GM15510 (cell line): ENCODE data around the gene FAM47E.

Experiments
- POLR2A ChIP-seq: IDR thresholded peaks from 3 replicates; pipeline ENCODE4 v1.6.1; 2011; ENCODE audit warnings: borderline replicate concordance; ENCODE audit not compliant: insufficient read length; ENCODE audit errors: extremely low read depth

FAM47E gene

DNA sequence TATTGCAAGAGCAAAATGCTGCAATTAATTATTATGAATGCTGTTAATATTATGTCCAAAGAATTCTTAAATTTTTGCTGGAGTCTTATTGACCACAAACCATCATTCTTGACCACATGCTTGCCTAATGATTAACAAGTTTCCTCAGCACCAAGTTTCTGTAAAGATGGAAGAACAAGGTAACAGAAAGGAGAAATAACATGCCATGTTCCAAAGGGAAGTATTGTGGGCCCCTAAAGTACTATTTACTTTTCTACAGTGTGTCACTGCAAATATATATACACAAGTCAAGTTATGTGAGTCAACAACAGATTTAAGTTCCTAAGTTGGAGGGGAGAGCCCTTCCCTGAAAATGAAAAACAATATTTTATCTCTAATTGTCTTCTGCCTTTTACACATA is 20.6 kb downstream of the FAM47E start:
- TF ChIP-seq POLR2A: no peak

DNA sequence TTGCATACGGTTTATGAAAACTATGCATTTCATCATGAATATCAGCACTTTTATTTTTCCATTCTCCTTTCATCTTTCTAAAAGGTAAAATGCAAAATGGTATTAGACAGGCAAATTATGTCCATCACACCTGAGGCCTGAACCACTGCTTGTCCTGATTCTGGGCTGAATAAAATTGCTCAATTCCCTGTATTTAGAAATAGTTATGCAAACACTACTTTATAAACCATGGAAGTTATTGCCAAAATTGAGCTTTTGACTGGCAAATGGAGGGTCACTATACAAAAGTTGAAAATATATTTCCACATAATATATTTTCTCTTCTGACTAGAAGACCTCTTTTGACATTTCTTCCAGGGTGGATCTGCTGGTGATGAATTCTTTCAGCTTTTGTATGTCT is 21.1 kb downstream of the FAM47E start:
- TF ChIP-seq POLR2A: no peak

DNA sequence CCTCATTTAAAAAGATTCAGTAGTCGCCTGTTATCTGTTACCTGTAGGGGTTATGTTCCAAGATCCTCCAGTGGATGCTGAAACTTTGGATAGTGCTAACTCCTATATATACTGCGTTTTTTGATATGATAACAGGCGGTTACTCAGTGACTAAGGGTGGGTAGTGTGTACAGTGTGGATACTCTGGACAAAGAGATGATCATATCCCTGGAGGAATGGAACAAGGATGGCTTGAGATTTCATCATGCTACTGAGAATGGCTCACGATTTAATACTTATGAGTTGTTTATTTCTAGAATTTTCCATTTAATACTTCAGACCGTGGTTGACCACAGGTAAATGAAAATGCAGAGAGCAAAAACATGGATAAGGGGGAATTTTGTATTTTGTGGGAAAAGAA is 21.5 kb downstream of the FAM47E start:
- no peak for TF ChIP-seq POLR2A

DNA sequence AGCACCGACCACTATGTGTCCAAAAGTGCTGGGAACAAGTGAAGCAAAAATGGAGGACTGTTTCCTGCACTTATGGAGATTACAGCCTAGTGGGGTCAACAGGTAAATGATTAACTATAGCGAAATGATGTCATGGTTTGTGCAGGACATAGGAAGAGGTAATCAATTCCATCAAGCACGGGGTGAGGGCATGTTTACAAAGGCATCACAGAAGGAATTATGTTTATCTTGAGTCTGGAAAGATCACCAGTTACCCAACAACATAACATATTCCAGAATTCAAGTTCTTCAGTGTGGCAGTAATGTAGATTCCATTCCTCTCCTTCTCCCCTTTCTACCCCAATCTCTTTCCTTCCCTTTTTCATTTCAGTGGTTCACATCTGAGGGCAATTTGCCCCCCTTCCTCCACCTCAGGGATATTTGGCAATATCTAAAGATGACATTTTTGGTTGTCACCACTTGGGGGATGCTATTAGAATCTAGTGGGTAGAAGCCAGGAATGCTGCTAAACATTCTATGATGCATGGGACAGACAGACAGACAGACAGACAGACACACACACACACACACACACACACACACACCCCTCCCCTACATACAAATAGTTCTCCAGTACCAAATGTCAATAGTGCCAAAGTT is 24.1 kb downstream of the FAM47E start:
- no peak for TF ChIP-seq POLR2A

DNA sequence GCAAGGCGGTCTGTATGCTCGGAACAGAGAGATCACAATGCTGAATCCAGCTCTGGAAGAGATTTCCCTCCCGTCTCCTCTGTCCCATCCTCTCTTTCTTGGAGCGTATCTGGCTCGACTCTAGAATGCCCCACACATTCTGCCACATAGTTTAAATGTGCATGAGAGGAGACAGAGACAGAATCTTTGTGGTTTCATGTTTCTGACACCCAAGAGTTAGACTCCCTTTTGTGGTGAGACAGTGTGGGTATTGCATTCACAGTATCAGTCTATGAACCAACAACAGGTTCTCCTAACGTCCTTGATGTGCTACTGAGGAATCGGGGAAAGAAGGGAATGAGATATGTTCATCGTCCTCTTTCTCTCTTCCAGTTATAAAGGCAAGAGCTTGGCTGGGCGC is 25.3 kb downstream of the FAM47E start:
- no peak for TF ChIP-seq POLR2A

DNA sequence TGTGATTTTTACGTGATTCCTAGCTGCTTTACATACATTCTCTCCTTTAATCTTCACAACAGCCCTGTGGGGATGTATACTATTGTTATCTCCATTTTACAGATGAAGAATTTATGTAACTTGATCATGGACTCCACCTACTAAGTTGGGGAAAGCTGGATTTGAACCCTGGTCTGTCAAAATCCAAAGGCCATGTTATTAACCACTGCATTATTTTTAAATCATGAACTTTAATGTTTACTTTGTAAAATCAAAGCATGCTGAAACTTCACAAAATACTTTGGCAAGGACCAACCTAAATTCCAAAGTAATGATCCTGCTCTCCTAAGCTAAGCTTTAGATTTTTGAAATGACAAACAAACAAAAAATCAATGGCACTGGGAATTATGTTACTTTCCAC is 26.1 kb downstream of the FAM47E start:
- no peak for TF ChIP-seq POLR2A

DNA sequence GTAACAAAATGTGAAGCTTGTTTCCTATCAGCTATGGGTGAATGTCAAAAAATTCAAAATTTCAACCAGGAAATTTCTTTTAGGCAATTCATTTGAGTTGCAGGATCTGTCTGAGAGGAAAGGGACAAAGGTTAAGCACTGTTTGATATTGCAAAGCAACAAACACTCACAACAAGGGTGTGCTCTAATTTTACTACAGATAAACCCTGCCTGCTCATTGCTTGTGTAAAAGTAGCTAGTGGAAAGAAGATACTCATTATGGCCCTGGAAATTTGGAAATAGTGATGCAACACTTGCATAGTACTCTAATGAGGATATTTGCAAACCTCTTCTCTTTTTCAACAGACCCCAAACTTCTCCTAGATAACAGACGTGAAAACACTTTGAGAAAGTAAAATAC is 27.1 kb downstream of the FAM47E start:
- TF ChIP-seq POLR2A: no peak

DNA sequence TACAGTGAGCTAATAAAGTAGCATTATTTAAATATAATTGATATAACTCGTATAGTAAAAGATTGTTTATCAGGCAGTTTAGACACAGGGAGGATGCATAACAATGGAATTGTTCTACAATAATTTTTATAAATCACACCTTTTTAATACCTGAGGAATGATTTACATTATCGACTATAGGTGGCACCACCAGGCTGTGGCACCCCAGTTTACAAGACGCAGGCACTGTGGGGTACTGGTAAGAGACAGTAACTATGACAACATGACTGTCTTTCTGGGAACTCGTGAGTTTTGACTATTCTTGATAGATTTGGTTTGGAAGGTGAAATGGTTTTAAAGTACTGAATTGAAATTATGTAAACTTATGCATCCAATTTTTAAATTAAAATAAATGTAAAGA is 27.9 kb downstream of the FAM47E start:
- no peak for TF ChIP-seq POLR2A

DNA sequence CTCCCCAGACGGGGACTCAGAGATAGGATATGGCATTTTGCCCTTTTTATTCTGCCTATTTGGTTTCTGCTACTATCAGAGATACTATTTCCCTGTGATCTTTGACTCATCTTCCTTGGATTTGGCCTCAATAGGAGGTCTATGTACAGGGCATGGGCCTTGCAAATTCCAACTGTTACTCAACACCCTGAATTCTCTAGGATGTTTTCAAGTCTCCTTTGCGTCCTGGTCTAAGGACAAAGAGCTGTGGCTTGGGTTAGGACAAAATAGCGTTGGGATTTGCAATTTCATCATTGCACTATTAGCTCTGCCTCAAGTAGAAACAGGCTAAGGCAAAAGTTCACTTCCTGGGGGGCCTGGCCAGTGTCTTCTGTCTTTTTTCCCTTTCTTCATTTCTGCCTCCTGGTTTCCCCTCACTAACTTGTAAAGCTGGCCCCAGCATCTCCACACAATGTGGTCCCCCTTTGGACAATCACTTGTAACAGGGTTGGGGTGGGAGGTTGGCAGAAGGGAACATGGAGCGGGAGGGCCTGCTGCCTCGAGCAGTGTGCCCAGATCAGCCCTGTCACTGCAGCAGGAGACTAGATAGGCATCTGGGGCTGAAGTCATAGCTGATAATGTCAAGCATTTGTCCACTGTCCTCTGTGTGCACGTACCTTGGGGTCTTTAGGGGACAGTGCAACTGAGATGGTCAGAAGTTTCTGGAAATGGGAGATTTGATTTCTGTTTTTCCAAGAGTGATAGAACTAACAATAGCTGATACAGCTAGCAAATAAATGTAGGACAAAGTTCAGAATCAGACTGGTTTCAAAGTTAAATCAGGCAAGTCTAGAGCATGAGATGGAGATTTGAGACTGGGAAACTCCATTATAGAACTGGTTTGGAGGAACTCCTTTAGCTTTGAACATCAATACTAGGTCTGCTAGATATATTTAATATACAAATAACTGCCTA is 29.2 kb downstream of the FAM47E start:
- TF ChIP-seq POLR2A: no peak

DNA sequence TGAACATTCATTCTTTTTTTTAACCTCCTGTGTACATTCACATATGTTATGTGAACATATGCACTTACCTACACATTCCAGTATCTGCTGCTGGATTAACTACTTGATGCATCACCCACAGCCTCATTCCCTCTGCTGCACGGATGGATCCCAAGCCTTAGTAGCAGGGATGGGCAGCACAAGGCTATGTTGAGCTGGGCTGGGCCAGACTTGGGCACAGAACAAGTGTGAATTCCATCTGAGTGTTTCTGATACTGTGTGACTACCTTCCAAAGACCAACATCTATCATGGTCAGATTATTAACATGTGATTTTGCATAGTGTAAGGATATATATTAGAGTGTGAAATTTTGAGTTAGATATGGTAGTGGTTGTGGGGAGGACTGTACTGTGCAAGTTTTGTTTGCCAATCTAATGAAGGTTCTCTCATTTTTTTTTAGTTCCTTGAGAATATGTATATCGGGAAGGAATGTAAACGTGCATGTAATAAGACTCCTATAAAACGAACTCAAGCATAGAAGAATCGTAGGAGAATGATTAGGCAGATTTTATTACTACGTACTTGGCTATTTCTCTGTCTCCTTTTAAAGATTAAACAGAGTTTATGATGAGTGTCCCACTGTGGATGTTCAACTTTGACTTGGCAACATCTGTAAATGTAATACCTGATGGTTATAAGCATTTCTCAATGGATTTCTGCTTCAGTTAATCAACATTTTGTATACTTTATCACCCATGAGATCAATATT is 31.6 kb downstream of the FAM47E start:
- TF ChIP-seq POLR2A: no peak

DNA sequence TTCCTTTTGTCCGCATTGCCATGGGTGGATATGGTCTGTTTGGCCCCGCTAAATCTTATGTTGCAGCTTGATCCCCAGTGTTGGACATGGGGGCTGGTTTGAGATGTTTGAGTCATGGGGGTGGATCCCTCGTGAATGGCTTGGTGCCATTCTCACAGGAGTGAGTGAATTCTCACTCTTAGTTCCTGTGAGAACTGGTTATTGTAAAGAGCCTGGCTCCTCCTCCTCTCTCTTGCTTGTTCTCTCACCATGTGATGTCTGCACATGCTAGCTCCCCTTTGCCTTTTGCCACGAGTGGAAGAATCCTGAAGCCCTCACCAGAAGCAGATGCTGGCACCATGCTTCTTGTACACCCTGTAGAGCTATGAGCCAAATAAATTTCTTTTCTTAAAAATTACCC is 32.4 kb downstream of the FAM47E start:
- no peak for TF ChIP-seq POLR2A

DNA sequence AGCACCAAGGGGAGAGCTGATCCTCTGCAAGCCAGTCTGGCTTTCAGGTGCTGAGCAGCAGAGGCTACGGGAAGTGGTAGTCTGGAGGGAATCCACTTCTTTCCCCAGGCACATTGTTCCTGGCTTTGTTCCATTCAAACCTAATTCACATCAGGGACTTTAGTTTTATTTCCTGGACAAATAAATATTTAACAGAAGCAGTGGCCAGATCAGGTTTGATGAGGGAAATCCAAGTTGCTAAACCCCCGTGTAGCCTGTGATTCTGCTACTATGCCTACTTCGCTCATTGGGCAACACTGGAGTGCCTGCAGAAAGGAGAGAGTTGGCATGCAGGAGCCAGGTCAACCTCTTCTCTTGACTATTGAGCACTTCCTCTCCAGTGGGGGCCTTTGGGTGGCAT is 41.2 kb downstream of the FAM47E start:
- no peak for TF ChIP-seq POLR2A

DNA sequence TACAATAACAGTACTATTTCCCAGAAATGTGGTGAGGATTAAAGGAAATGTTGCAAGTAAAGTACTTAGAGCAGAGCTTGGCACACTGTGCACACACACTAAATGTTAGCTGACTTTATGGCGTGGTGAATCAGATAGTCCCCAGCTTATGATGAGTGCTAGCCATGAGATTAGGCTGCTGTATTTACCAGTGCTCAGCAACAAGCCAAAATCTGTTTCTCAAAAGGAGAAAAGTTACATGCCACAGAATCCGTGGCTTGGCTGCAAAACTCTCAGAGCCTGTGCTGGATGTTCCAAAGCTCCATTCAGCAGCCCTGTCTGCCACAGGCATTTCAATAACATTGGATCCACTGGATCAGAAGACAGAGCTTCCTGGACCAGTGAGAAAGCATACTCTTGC is 42.3 kb downstream of the FAM47E start:
- no peak for TF ChIP-seq POLR2A

DNA sequence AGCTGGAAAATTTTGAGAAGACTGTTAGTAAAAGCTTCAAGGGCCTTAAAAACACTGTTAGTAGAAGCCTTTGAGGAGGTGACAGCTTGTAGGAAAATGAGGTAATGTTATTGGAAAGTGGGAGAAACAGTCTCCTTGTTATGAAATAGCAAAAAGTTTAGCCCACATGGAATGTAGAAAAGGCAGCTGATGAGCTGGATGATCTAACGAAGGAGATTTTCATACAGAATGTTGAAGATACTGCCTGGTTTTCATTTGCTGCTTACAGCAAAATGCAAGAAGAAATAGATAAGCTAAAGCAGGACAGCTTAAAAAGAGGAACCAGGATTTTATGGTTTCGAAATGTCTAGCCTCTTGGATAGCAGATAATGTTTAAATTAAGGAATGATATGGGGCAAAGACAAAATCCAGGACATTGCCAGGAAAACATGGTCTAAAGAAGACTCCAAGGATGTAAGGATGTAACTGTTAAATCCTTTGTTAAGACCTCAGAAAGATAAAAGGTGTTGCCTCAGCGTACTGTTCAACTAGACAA is 44.8 kb downstream of the FAM47E start:
- no peak for TF ChIP-seq POLR2A

DNA sequence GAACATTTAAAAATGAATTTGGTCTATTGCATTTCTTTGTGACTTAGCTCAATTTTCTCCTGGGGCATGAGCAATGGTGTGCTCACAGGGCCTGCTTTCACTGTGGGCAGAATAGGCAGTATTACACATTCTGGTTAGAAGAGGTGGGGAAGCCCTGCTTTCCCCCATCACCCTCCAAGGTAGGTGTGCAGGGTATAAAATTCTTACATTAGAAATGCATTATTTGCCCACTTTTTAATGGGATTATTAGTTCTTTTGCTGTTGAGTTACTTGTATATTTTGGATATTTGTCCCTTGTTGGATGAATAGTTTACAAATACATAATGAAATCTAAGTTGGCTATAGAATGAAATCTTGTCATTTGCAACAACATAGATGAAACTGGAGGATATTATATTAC is 46.7 kb downstream of the FAM47E start:
- TF ChIP-seq POLR2A: no peak
